HUES48 (cell line): Measurements from ENCODE around the gene MYPN.

ENCODE experiments used
- H3K27ac ChIP-seq: one replicate; pipeline ENCODE4 v1.7.0; 2013; ENCODE audit warnings: low read depth, low read length, inconsistent platforms
- H3K27me3 ChIP-seq: 2 replicates; pipeline ENCODE4 v1.6.1; 2013; ENCODE audit warnings: mild to moderate bottlenecking, low read length; ENCODE audit not compliant: control insufficient read depth, insufficient read depth
- H3K36me3 ChIP-seq: 2 replicates; pipeline ENCODE4 v1.6.1; 2013; ENCODE audit warnings: low read length; ENCODE audit not compliant: control insufficient read depth, insufficient read depth
- H3K4me1 ChIP-seq: 2 replicates; pipeline ENCODE4 v1.6.1; 2013; ENCODE audit warnings: mild to moderate bottlenecking, low read length; ENCODE audit not compliant: control insufficient read depth, insufficient read depth
- H3K4me3 ChIP-seq: 2 replicates; pipeline ENCODE4 v1.5.1; 2013; ENCODE audit warnings: mild to moderate bottlenecking, low read depth, low read length
- H3K9ac ChIP-seq: 2 replicates; pipeline ENCODE4 v1.6.1; 2013; ENCODE audit warnings: mild to moderate bottlenecking, low read depth, low read length, moderate library complexity
- H3K9me3 ChIP-seq: 2 replicates; pipeline ENCODE4 v1.6.1; 2013; ENCODE audit warnings: low read length; ENCODE audit not compliant: control insufficient read depth, insufficient read depth

The MYPN gene

DNA sequence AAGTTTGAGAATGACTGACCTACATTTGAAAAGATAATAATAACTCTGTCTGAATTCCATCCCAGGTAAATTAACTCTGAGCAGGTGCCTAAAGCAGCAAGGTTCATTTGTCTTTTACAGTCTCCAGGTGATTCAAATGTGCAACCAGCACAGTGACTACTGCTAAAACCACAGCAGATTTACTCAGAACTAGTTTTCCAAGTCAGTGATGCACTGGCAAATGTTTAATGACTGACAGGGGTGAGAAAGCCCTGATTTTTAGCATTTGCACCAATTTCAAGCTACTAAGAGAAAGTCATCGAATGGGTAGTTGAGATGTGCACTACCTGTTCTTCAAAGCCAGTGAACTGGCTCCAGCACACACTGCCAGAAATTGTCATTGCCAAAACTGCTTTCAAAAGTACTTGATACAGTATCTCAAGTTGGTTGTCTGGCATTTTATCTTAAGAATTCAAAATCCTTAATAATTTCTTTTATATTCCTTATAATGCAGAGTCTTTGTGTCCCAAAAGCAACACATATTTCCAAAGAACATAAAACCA lies 62.3 kb downstream of the MYPN start:
- Histone ChIP-seq H3K27me3 (no peaks in the 10 kb centered on the region), H3K36me3 (no peaks in the 10 kb centered on the region), H3K9me3 (no peaks in the 10 kb centered on the region), H3K4me1 (no peaks in the 10 kb centered on the region), H3K4me3 (no peak overlapping the region), H3K9ac (no peak overlapping the region), H3K27ac (no peak overlapping the region)

DNA sequence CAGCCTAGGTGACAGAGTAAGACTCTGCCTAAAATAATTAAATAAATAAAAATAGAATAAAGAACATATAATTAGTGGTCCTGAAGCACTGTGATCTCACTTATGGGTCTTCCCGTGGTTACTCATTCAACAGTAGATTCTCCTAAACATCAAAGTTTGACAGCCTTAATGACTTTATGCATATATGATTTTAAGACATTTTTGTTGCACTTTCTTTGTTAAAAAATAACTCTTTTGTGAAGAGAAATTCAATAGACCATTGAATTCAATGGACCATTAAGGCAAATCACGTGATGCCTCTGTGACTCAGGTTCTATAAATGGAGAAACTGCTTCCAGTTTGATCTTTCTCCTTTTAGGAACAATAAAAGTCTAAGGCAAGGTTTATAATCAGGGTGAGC lies 63.0 kb downstream of the MYPN start:
- H3K9me3 ChIP-seq = no peaks in the 10 kb centered on the region
- H3K27me3 ChIP-seq = no peaks in the 10 kb centered on the region
- H3K27ac ChIP-seq = no peak overlapping the region
- no peaks in the 10 kb centered on the region for H3K36me3 ChIP-seq
- H3K9ac ChIP-seq = no peak overlapping the region
- no peak overlapping the region for H3K4me3 ChIP-seq
- H3K4me1 ChIP-seq = no peaks in the 10 kb centered on the region

DNA sequence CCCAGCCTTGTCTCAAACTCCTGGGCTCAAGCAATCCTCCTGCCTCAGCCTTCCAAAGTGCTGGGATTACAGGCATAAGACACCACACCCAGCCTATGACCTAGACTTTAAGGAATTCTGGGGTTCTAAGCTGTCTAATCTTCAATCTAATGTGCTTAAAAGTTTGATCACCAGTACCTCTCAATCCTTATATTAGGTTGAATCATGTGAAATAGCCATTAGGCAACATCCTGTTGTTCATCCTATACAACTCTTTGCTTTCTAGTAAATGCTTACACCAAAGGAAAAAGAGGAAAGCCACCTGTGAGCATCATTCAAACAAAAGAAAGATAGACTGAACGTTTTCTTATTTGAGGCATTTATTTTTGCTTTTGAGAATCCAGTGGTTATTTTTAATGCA lies 66.7 kb downstream of the MYPN start:
- Histone ChIP-seq H3K27ac (no peak overlapping the region), H3K9ac (no peak overlapping the region), H3K9me3 (no peaks in the 10 kb centered on the region), H3K4me3 (no peak overlapping the region), H3K27me3 (no peaks in the 10 kb centered on the region), H3K4me1 (no peaks in the 10 kb centered on the region), H3K36me3 (no peaks in the 10 kb centered on the region)

DNA sequence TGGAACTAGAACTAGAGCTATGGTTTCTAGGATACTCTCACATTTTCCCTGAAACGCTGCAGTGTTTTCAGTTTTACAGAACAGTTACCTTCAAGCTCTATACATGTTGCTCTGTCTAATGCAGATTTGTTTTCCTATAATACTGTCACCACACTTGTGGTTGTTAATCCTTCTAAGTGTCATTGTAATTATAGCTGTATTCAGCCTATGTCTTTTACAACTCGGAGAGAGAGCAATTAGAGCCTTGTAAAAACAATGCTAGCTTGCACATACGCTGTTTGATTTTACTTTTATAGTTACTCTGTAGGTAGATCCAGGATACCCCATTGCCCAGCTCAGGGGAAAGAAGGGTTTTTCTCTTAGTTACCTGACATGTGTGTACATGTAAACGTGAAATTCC lies 67.5 kb downstream of the MYPN start:
- no peaks in the 10 kb centered on the region for H3K27me3 ChIP-seq
- H3K27ac ChIP-seq = no peak overlapping the region
- H3K36me3 ChIP-seq = no peaks in the 10 kb centered on the region
- no peaks in the 10 kb centered on the region for H3K9me3 ChIP-seq
- H3K4me1 ChIP-seq = no peaks in the 10 kb centered on the region
- no peak overlapping the region for H3K4me3 ChIP-seq
- H3K9ac ChIP-seq = no peak overlapping the region

DNA sequence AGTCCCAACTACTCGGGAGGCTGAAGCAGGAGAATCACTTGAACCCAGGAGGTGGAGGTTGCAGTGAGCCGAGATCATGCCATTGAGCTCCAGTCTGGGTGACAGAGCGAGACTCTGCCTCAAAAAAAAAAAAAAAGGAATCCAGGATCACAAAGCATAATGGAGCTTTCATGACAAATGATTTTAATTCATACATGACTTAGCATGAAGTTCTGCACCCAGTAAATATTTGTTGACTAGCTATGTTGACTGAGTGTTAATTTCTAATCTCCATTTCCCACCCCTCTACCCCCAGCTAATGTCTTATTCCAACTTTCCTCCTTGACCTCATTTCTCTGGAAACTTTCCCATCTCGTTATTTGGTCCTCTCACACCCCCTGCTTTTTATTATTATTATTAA lies 69.3 kb downstream of the MYPN start:
- Histone ChIP-seq H3K9me3 (no peaks in the 10 kb centered on the region), H3K4me3 (no peak overlapping the region), H3K36me3 (no peaks in the 10 kb centered on the region), H3K27ac (no peak overlapping the region), H3K4me1 (no peaks in the 10 kb centered on the region), H3K9ac (no peak overlapping the region), H3K27me3 (no peaks in the 10 kb centered on the region)

DNA sequence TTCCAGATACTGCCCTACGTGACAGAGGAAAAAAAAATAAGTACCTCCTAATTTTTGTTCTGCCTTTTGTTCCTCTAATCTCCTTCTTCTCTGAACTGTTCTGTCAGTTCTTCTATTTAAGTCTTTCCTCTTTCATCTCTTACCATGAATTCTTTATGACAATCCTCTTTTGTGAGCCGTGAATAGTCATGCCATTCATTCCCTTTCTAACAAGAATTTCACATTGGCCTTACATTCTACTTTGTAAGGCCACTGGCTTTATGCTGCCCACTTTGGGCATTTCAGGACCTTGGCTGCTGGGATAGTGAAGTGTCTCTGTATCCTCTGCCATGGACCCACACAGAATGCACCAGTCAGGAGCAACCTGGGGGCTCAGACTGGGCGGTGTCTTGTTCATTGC lies 69.7 kb downstream of the MYPN start:
- Histone ChIP-seq H3K9me3 (no peaks in the 10 kb centered on the region), H3K4me3 (no peak overlapping the region), H3K9ac (no peak overlapping the region), H3K27me3 (no peaks in the 10 kb centered on the region), H3K36me3 (no peaks in the 10 kb centered on the region), H3K4me1 (no peaks in the 10 kb centered on the region), H3K27ac (no peak overlapping the region)

DNA sequence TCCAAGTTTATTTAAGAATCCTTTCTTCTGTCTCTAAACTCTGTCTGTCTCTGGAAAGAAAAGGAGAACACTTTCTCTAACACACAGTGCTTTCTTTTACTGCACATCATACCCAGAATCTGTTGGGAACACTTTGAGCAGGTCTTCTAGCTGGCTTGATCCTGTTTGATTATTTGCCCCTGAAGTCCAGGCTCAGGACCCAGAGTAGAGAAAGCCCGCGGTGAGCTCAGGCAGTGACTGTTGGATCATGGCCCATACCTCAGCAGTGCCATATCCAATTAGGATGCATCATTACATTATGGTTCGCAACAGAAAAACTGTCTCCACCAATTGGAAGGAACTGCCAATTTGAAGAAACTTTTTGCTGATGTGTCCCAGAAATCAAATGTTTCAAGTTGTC lies 71.2 kb downstream of the MYPN start:
- Histone ChIP-seq H3K9me3 (no peaks in the 10 kb centered on the region), H3K4me1 (no peaks in the 10 kb centered on the region), H3K27ac (no peak overlapping the region), H3K27me3 (no peaks in the 10 kb centered on the region), H3K4me3 (no peak overlapping the region), H3K36me3 (no peaks in the 10 kb centered on the region), H3K9ac (no peak overlapping the region)

DNA sequence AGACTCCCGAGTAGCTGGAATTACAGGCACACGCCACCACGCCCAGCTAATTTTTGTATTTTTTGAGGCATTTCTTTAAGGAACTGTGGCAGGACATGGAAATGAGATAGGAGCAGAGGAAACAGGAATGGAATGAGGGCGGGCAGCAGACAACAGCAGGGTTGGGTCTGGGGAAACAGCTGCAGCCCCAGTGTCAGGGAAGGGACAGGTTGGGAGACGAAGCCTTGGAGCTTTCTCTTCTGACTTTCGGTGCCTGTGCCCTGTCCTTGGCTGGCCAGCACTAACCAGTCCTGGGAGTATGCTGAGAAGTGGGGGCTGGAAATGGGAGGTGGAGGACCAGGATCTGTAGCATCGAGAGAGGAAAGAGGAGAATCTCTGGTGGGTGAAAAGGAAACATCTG lies 75.3 kb downstream of the MYPN start:
- Histone ChIP-seq H3K4me3 (no peak overlapping the region), H3K27me3 (no peaks in the 10 kb centered on the region), H3K4me1 (no peaks in the 10 kb centered on the region), H3K36me3 (no peaks in the 10 kb centered on the region), H3K9ac (no peak overlapping the region), H3K27ac (no peak overlapping the region), H3K9me3 (no peaks in the 10 kb centered on the region)

DNA sequence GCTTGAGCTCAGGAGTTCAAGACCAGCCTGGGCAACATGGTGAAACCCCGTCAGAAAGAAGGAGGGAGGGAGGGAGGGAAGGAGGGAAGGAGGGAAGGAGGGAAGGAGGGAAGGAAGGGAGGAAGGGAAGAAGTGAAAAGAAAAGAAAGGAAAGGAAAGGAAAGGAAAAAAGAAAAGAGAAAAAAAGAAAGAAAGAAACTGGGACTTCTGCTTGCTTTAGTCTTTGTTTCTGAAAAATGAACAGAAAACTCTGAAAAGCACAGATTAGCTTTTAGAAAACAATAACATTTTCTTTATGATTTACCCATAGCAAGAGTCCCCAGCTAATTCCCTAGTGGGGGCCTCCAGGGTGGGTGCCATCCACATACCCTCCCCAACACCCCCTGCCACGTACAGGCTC lies 75.8 kb downstream of the MYPN start:
- Histone ChIP-seq H3K36me3 (no peaks in the 10 kb centered on the region), H3K27ac (no peak overlapping the region), H3K9me3 (no peaks in the 10 kb centered on the region), H3K4me3 (no peak overlapping the region), H3K27me3 (no peaks in the 10 kb centered on the region), H3K4me1 (no peaks in the 10 kb centered on the region), H3K9ac (no peak overlapping the region)

DNA sequence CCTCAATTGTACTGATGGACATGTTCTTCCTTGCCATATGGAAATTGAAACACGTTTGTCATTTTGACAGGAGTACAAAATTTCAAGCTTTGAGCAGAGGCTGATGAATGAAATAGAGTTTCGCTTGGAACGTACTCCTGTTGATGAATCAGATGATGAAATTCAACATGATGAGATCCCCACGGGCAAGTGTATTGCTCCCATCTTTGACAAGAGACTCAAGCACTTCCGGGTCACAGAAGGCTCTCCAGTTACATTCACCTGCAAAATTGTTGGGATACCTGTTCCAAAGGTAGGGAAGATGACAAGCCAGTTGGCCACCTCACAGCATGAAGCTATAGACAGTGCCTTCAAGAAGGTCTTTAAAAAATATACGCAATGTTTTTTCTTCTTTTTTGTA lies 79.5 kb downstream of the MYPN start:
- Histone ChIP-seq H3K4me3 (no peak overlapping the region), H3K9ac (no peak overlapping the region), H3K36me3 (no peaks in the 10 kb centered on the region), H3K4me1 (no peaks in the 10 kb centered on the region), H3K9me3 (no peaks in the 10 kb centered on the region), H3K27ac (no peak overlapping the region), H3K27me3 (no peaks in the 10 kb centered on the region)

DNA sequence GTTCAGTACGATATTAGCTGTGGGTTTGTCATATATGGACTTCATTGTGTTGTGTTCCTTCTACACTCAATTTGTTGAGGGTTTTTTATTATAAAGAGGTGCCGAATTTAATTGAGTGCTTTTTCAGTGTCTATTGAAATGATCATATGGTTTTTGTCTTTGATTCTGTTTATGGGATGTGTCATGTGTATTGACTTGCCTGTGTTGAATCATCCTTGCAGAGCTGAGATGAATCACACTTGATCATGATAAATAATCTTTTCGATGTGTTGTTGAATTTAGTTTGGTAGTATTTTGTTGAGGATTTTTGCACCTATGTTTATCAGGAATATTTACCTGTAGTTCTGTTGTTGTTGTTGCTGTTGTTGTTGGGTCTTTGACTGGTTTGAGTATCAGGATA lies 82.8 kb downstream of the MYPN start:
- no peaks in the 10 kb centered on the region for H3K9me3 ChIP-seq
- no peaks in the 10 kb centered on the region for H3K36me3 ChIP-seq
- H3K27ac ChIP-seq = no peak overlapping the region
- no peak overlapping the region for H3K4me3 ChIP-seq
- H3K27me3 ChIP-seq = no peaks in the 10 kb centered on the region
- H3K9ac ChIP-seq = no peak overlapping the region
- H3K4me1 ChIP-seq = no peaks in the 10 kb centered on the region

DNA sequence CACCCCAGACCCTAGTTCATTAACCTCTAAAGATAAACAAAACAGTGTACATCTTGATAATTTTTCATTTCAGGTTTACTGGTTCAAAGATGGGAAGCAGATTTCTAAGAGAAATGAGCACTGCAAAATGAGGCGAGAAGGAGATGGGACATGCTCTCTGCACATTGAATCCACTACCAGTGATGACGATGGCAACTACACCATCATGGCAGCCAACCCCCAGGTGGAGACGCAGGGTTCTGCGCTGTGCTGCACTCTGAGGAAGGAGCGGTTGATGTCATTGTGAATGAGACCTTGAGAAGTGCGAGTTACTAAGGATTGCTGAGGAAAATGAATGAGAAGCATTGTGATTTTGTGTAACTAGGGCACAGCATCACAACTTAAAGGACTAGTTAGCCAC lies 85.0 kb downstream of the MYPN start:
- Histone ChIP-seq H3K4me3 (no peak overlapping the region), H3K9ac (no peak overlapping the region), H3K4me1 (no peaks in the 10 kb centered on the region), H3K27me3 (no peaks in the 10 kb centered on the region), H3K9me3 (no peaks in the 10 kb centered on the region), H3K27ac (no peak overlapping the region), H3K36me3 (no peaks in the 10 kb centered on the region)
